RWPE2 (cell line): ENCODE measurements around the gene CACNG7.

Experiments
- ATAC-seq: fragments of 200-7000 bp; cut with Tn5 transposase; 3 replicates; pipeline ENCODE4 v1.9.1; 2021; ENCODE audit warnings: low read depth
- DNase-seq: peaks from one replicate; pipeline ENCODE4 v3.0.0-alpha.2; 2020; ENCODE audit warnings: low spot score
- H3K27ac ChIP-seq: fragments of 450-650 bp; 2 replicates; pipeline ENCODE4 v1.5.1; 2017; ENCODE audit warnings: mild to moderate bottlenecking; ENCODE audit not compliant: poor library complexity, severe bottlenecking
- H3K27me3 ChIP-seq: fragments of 250-450 bp; sonication (Bioruptor Pico); 2 replicates; pipeline ENCODE4 v1.5.1; 2021; ENCODE audit warnings: mild to moderate bottlenecking, moderate library complexity; ENCODE audit not compliant: insufficient read depth, poor library complexity, severe bottlenecking
- H3K36me3 ChIP-seq: fragments of 250-450 bp; sonication (Bioruptor Pico); 2 replicates; pipeline ENCODE4 v1.5.1; 2020; ENCODE audit warnings: low read depth, mild to moderate bottlenecking, moderate library complexity
- H3K4me1 ChIP-seq: fragments of 250-450 bp; sonication (Bioruptor Pico); 2 replicates; pipeline ENCODE4 v1.5.1; 2021; ENCODE audit warnings: mild to moderate bottlenecking, moderate library complexity; ENCODE audit not compliant: insufficient read depth, poor library complexity, severe bottlenecking
- H3K4me3 ChIP-seq: fragments of 250-450 bp; sonication (Bioruptor Pico); 2 replicates; pipeline ENCODE4 v1.5.1; 2021; ENCODE audit warnings: mild to moderate bottlenecking, moderate library complexity; ENCODE audit not compliant: severe bottlenecking
- H3K9me3 ChIP-seq: fragments of 250-450 bp; sonication (Bioruptor Pico); 2 replicates; pipeline ENCODE4 v1.5.1; 2021; ENCODE audit warnings: mild to moderate bottlenecking, moderate library complexity; ENCODE audit not compliant: severe bottlenecking
- TF ChIP-seq, protein P1 (sequence below): fragments of 450-650 bp; IDR thresholded peaks from one replicate; pipeline ENCODE4 v1.5.1; 2017; ENCODE audit warnings: mild to moderate bottlenecking, moderate library complexity; ENCODE audit not compliant: poor library complexity, severe bottlenecking

The CACNG7 gene

DNA sequence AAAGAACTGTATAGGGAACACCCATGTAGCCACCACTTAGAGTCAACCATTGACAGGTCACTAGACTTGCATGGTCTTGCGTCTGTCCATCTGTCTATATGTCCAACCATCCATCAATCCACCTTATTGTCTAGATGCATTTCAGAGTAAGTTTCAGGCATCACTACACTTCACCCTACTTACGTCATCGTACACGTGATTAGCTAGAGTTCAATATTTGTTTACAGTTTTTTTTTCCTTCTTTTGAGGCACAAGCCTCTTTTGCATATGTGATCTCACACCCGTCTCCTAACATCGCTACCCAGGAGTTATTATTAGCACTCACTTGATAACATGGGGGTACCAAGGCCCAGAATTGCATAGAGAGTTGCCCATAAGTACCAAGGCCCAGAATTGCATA lies 6.9 kb downstream of the CACNG7 start:
- DNase-seq: no peak

DNA sequence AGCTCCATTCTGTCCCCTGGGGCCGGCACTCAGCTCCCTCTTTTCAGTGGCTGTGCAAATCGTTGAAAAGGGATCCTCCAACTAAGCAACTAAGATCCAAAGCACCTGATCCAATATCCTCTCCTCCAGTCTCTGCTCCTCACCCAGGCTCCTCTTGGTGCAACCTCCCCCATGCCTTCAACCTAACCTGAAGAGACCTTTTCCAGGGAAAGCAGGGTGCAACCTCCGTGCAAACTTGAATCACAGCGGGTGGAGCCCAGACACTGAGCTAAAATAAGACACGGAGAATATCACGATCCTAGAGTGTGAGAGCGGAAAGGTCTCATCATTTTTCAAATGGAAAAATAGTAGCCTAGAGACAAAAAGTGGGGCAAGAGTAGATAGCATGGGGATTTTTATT lies 8.3 kb downstream of the CACNG7 start:
- Histone ChIP-seq H3K9me3 (no peaks in the 10 kb centered on the region), H3K27ac (no peak overlapping the region), H3K4me1 (no peaks in the 10 kb centered on the region), H3K4me3 (no peak overlapping the region), H3K27me3 (no peaks in the 10 kb centered on the region), H3K36me3 (no peaks in the 10 kb centered on the region)
- no peak for DNase-seq
- TF ChIP-seq, protein P1, sequence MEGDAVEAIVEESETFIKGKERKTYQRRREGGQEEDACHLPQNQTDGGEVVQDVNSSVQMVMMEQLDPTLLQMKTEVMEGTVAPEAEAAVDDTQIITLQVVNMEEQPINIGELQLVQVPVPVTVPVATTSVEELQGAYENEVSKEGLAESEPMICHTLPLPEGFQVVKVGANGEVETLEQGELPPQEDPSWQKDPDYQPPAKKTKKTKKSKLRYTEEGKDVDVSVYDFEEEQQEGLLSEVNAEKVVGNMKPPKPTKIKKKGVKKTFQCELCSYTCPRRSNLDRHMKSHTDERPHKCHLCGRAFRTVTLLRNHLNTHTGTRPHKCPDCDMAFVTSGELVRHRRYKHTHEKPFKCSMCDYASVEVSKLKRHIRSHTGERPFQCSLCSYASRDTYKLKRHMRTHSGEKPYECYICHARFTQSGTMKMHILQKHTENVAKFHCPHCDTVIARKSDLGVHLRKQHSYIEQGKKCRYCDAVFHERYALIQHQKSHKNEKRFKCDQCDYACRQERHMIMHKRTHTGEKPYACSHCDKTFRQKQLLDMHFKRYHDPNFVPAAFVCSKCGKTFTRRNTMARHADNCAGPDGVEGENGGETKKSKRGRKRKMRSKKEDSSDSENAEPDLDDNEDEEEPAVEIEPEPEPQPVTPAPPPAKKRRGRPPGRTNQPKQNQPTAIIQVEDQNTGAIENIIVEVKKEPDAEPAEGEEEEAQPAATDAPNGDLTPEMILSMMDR: no peak
- ATAC-seq: no peak

More for the DNA sequence above, 6.9 kb downstream of the CACNG7 start:
- Histone ChIP-seq H3K27ac (no peak overlapping the region), H3K27me3 (peaks cover 5% of the 10 kb centered on the region), H3K9me3 (no peaks in the 10 kb centered on the region), H3K4me1 (no peaks in the 10 kb centered on the region), H3K36me3 (no peaks in the 10 kb centered on the region), H3K4me3 (no peak overlapping the region)
- TF ChIP-seq, protein P1: no peak
- no peak for ATAC-seq

DNA sequence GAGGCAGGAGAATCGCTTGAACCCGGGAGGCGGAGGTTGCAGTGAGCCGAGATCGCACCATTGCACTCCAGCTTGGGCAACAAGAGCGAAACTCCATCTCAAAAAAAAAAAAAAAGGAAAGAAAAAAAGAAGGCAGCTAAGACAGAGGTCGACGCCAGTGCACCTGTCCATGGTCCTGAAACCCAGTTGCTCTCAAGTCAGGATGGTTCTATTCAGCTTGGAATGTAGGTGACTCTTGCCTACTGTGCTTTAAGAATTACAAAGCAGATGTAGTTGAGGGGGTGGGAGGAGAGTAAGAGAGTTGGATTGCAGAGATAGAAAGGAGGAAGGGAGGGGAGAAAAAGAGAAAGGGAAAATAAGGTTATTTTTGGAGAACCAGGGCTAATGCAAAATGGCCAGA lies 18.7 kb downstream of the CACNG7 start:
- ATAC-seq: 0 out of 3 replicates have a peak, but pooled peaks have one; percentile 51

DNA sequence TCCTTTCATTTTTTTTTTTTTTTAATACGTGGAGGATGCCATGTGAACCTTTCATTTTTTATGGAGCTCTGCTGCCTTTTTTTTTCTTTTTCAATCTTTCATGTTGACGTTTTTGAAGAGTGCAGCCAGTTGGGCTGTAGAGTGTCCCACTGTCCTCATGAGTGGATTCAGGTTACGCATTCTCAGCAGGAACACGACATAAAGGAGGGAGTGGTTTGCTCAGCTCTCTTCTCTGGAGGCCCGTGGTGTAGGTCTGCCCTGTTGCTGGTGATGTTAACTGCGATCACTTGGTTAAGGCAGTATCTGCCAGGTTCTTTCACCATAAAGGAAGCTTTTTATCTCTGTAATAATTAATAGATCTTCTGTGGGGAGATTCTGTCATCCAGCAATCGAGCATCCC lies 27.0 kb downstream of the CACNG7 start:
- Histone ChIP-seq H3K27me3 (no peaks in the 10 kb centered on the region), H3K9me3 (no peaks in the 10 kb centered on the region), H3K4me3 (no peak overlapping the region), H3K36me3 (no peaks in the 10 kb centered on the region), H3K4me1 (no peaks in the 10 kb centered on the region), H3K27ac (no peak overlapping the region)
- TF ChIP-seq, protein P1: no peak
- DNase-seq (no peak), ATAC-seq (no peak)

More for the DNA sequence above, 18.7 kb downstream of the CACNG7 start:
- Histone ChIP-seq H3K27ac (no peak overlapping the region), H3K4me1 (no peaks in the 10 kb centered on the region), H3K27me3 (no peaks in the 10 kb centered on the region), H3K4me3 (no peak overlapping the region), H3K36me3 (no peaks in the 10 kb centered on the region), H3K9me3 (no peaks in the 10 kb centered on the region)
- DNase-seq: no peak
- TF ChIP-seq, protein P1: no peak

DNA sequence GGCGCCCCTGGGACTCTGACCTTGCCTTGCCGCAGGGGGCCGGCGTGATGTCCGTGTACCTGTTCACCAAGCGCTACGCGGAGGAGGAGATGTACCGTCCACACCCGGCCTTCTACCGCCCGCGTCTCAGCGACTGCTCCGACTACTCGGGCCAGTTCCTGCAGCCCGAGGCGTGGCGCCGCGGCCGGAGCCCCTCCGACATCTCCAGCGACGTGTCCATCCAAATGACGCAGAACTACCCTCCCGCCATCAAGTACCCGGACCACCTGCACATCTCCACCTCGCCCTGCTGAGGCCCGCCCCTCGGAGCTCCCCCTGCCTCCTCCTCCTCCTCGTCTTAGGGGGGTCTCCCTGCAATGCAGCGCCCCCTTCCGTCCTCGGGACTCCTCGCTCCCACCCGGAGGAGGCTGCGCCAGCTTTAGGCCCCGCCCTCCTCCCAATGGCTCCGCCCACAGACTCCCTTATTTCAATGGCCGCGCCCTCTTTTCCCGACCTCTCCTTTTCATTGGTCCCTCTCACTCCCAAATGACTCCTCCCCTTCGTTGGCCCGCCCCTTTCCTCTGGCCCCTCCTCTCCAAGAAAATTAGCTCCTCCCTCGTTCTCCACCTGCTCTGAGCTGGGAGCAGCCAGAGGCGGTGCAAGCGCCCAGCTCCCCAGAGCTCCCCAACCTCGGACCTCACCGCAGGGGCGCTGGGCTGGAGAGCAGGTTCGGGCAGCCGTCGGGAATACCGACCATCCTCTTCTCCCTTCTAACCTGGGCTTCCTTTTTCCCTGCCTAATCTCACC lies 33.1 kb downstream of the CACNG7 start:
- H3K4me1 ChIP-seq: no peaks in the 10 kb centered on the region
- no peak overlapping the region for H3K4me3 ChIP-seq
- H3K27me3 ChIP-seq: peaks cover 37% of the 10 kb centered on the region
- no peak overlapping the region for H3K27ac ChIP-seq
- H3K9me3 ChIP-seq: no peaks in the 10 kb centered on the region
- no peaks in the 10 kb centered on the region for H3K36me3 ChIP-seq
- TF ChIP-seq, protein P1: no peak
- ATAC-seq: peak; percentile 79
- DNase-seq: no peak
